Activated CD4-positive, alpha-beta T cell treated with anti-CD3 and anti-CD28 coated beads, Interleukin-2, amount 10 ng/mL, durations not matched to agents 24 days and 14 days (primary cell): ENCODE data around the gene RNPEP. TPM values are rescaled to one million over a fixed set of nuclear protein-coding genes. Genes with fewer than 3 reads are reported as not detected.
"Not testable (repeated sequence)": the region's sequence is repeated elsewhere in the genome, so short reads cannot be mapped to it uniquely, and the experiment has no call there.

ENCODE experiments used
- DNase-seq: peaks from one replicate; pipeline ENCODE4 v3.0.0; 2022
- H3K27ac Mint-ChIP-seq: one replicate; pipeline ENCODE4 v1.8.0; 2022; ENCODE audit warnings: mild to moderate bottlenecking, mixed read lengths
- H3K27me3 Mint-ChIP-seq: one replicate; pipeline ENCODE4 v1.8.0; 2022; ENCODE audit warnings: mixed read lengths
- H3K36me3 Mint-ChIP-seq: one replicate; pipeline ENCODE4 v1.8.0; 2022; ENCODE audit warnings: low read depth, mild to moderate bottlenecking, mixed read lengths
- H3K4me1 Mint-ChIP-seq: one replicate; pipeline ENCODE4 v1.8.0; 2021; ENCODE audit warnings: mixed read lengths
- H3K4me3 Mint-ChIP-seq: one replicate; pipeline ENCODE4 v1.8.0; 2022; ENCODE audit warnings: mild to moderate bottlenecking, moderate library complexity, mixed read lengths
- H3K9me3 Mint-ChIP-seq: one replicate; pipeline ENCODE4 v1.8.0; 2021; ENCODE audit warnings: mixed read lengths
- intact Hi-C: fragments of 100-400 bp; cut with micrococcal nuclease; formaldehyde crosslinking; loops from one replicate; pipeline ENCODE4 v1.15.1; 2023
- total RNA-seq: library from RNA; stranded (reverse); gene quantifications from 2 replicates; pipeline ENCODE4 v1.2.3, GENCODE V29; 2022

Gene RNPEP
- total RNA-seq, 1 donor from 2014 or later: 36.1 TPM

- Mint-ChIP-seq H3K36me3 (no peaks in the 10 kb centered on the region), H3K27ac (no peak overlapping the region), H3K27me3 (peaks cover 4% of the 10 kb centered on the region), H3K9me3 (no peaks in the 10 kb centered on the region), H3K4me3 (no peak overlapping the region), H3K4me1 (no peaks in the 10 kb centered on the region)
- no peak for DNase-seq
- intact Hi-C loops: no loop called here
Observed at GRCh38 chr1:202018468-202019234, 36.2 kb downstream of the RNPEP start.

- H3K4me3 Mint-ChIP-seq, DNase-seq, H3K4me1 Mint-ChIP-seq, H3K36me3 Mint-ChIP-seq, intact Hi-C loops, H3K9me3 Mint-ChIP-seq, H3K27ac Mint-ChIP-seq, H3K27me3 Mint-ChIP-seq: not testable (repeated sequence)
Observed at GRCh38 chr1:202019235-202019558, 36.7 kb downstream of the RNPEP start.

DNA sequence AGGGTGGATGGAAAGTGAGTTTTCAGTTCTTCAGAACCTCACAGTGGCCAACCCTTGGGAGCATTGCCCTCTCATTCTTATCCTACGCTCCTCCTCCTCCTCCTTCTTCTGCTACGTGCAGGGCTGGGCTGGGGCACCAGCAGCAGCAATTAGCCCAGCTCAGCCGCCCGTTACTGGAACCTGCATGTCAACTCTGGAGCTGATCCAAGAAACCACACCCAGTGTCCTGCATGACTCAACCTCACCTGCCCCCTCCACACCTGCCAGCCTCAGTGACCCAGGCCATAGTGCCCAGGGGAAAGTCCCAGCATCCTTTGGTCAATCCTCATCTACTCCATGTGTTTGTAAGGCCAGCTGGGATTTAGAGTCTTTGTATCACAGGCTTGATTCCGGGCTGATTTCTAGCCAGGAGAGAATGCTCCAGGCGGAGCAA, 40.6 kb downstream of the RNPEP start:
- no peaks in the 10 kb centered on the region for H3K4me1 Mint-ChIP-seq
- intact Hi-C loops: no loop called here
- H3K27ac Mint-ChIP-seq: no peak overlapping the region
- no peaks in the 10 kb centered on the region for H3K36me3 Mint-ChIP-seq
- H3K9me3 Mint-ChIP-seq: no peaks in the 10 kb centered on the region
- peaks cover 4% of the 10 kb centered on the region for H3K27me3 Mint-ChIP-seq
- no peak overlapping the region for H3K4me3 Mint-ChIP-seq
- DNase-seq: no peak

DNA sequence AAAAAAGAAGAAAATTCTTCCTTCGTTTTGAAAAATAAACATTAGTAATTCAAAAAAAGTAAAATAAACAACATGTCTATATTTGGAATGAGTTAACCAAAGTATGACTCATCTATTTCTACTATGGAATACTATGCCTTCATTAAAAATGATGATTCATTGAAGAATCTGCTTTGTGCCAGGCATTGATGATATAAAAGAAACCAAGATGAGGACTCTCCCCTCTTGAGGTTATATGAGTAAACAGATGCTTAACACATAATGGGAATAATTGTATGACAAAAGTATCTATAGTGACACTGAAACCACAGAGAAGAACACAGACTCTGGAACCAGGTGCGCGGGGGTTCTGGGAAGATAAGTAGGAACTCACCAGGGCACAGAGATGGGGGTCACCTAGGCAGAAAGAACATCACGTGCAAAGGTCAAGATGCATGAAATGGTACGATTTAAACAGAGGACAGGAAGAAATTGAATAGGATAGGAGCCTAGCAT, 46.8 kb downstream of the RNPEP start:
- no peaks in the 10 kb centered on the region for H3K36me3 Mint-ChIP-seq
- no peak overlapping the region for H3K4me3 Mint-ChIP-seq
- no peaks in the 10 kb centered on the region for H3K4me1 Mint-ChIP-seq
- intact Hi-C loops: no loop called here
- no peak for DNase-seq
- H3K27me3 Mint-ChIP-seq: peaks cover 7% of the 10 kb centered on the region
- no peak overlapping the region for H3K27ac Mint-ChIP-seq
- H3K9me3 Mint-ChIP-seq: no peaks in the 10 kb centered on the region

DNA sequence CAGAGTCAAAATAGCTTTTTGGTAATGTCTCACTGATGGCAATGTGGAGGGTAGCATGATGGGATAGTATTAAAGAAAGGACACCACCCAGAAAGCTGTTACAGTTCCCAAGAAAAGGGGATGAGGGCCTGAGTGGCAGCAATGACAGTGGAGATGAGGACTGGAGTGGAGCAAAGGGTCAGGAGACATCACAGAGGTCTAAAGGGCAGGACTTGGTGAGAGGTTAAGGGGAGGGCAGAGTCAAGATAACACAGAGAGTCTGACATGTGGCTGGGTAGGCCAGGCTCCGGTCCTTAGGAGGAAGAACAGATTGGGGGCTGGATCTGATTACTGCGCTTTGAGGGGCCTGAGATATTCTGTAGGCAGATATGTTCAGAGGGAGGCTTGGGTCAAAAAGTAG, 47.3 kb downstream of the RNPEP start:
- no peak for DNase-seq
- no peaks in the 10 kb centered on the region for H3K36me3 Mint-ChIP-seq
- no peaks in the 10 kb centered on the region for H3K9me3 Mint-ChIP-seq
- H3K4me1 Mint-ChIP-seq: no peaks in the 10 kb centered on the region
- no peak overlapping the region for H3K27ac Mint-ChIP-seq
- intact Hi-C loops: no loop called here
- peaks cover 7% of the 10 kb centered on the region for H3K27me3 Mint-ChIP-seq
- no peak overlapping the region for H3K4me3 Mint-ChIP-seq

DNA sequence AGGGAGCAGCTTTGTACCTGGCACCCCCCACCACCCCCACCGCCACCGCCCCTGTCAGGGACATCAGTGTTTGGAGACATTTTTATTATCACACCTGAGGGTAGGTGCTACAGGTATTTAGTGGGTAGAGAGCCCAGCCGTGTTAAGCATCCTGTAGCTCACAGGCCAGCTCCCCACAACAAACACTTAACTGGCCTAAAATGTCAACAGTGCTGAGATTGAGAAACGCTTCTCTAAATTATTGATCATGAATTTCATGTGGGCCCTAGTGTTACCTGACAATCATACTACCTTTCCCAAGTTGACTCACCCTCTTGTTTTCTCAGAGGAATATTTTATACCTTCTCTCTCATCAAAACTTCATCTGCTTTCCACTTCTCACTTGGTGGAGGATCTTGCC, 49.3 kb downstream of the RNPEP start:
- no peak overlapping the region for H3K27ac Mint-ChIP-seq
- no peaks in the 10 kb centered on the region for H3K9me3 Mint-ChIP-seq
- no peaks in the 10 kb centered on the region for H3K4me1 Mint-ChIP-seq
- peaks cover 6% of the 10 kb centered on the region for H3K27me3 Mint-ChIP-seq
- intact Hi-C loops: no loop called here
- DNase-seq: no peak
- H3K36me3 Mint-ChIP-seq: no peaks in the 10 kb centered on the region
- no peak overlapping the region for H3K4me3 Mint-ChIP-seq

DNA sequence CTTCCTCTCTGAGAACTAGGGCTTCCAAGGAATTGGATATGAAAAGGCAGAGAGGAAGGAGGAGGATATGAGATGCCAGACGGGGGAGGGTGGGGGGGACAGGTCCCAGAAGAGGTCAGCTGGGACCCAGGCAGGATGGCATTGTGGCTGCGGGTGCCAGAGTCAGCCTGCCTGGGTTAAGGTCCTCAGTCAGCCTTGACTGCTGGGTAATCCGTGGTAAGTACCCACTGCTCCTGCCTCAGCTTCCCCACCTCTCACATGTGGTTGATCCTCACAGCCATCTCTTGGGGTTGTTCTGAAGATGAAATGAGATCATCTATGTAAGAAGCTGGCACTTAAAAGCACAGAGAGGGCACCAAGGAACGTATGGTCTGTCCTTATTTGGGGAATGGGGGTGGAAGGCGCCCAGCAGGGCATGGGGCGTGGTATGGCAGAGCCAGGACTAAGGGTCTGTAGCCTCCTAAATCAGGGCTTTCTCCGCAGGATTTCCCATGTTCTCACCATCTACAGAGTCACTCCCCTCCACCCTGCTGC, 51.8 kb downstream of the RNPEP start:
- Mint-ChIP-seq H3K4me1 (no peaks in the 10 kb centered on the region), H3K4me3 (no peak overlapping the region)
- intact Hi-C loops: no loop called here

DNA sequence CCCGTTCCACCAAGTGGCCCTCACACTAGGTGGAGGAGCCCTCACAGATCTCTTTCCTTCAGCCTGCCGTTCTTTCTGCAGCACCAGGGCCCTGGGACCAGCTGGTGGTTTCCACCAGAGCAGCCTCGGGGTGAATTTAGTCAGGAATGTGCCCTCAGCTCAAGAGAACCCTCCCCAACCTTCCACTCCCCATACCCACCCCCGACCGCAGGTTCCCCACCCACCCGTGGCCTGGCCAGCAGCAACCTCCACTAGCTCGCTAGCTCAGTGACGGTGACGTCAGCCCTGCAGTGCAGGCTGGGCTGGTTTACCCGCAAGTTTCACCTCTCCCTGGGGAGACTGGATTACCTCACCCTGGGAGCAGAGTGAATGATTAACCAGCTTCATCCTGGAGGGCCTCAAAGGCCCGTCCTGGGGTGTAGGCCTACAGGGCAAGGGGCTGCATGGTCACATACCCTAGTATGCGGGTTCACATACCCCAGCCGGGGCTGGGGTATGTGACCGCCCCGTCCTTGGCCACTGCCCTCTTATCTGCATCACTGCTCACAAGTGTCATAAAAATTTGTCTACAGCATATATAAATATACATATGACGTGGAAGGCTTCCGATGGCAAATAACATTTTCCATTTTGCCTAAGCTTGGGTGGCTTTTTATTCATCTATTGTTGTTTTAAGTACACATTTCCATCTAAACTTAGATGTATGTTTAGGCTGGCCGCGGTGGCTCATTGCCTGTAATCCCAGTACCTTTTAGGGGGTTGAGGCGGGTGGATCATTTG, 52.4 kb downstream of the RNPEP start:
- Mint-ChIP-seq H3K9me3 (no peaks in the 10 kb centered on the region), H3K36me3 (no peaks in the 10 kb centered on the region), H3K4me1 (no peaks in the 10 kb centered on the region), H3K27ac (no peak overlapping the region), H3K4me3 (no peak overlapping the region), H3K27me3 (peaks cover 8% of the 10 kb centered on the region)
- intact Hi-C loops: no loop called here
- DNase-seq: no peak

More for the DNA sequence above, 51.8 kb downstream of the RNPEP start:
- peaks cover 9% of the 10 kb centered on the region for H3K27me3 Mint-ChIP-seq
- H3K9me3 Mint-ChIP-seq: no peaks in the 10 kb centered on the region
- no peaks in the 10 kb centered on the region for H3K36me3 Mint-ChIP-seq
- no peak overlapping the region for H3K27ac Mint-ChIP-seq
- no peak for DNase-seq

DNA sequence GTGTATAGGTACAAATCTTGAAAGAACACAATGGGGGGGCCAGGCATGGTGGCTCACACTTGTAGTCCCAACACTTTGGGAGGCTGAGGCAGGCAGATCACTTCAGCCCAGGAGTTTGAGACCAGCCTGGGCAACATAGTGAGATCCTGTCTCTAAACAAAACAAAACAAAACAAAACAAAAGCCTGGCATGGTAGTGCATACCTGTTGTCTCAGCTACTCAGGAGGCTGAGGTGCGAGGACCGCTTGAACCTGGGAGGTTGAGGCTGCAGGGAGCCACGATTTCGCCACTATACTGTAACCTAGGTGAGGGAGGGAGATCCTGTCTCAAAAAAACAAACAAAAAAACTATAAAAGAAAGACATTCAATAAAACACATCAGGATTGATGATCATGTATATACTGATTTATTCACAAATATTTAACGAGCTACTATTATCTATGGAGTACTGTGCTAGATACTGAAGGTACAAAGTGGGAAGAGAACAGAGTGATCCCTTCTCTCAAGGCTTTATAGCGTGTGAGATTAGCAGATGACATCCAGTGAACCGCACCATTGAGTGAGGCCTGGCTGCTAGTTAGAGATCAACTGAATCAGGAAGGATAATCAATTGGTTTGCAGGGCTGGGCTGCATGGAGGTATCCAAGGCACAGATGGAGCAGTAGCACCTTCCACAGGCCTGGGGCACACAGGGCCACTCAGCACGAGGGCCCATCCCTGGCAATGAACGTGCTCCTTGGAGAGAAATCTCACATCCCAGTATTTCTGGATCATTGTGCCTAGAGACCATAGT, 54.3 kb downstream of the RNPEP start:
- no peaks in the 10 kb centered on the region for H3K9me3 Mint-ChIP-seq
- H3K36me3 Mint-ChIP-seq: no peaks in the 10 kb centered on the region
- intact Hi-C loops: no loop called here
- H3K4me1 Mint-ChIP-seq: no peaks in the 10 kb centered on the region
- peaks cover 5% of the 10 kb centered on the region for H3K27me3 Mint-ChIP-seq
- H3K4me3 Mint-ChIP-seq: no peak overlapping the region
- DNase-seq: no peak
- no peak overlapping the region for H3K27ac Mint-ChIP-seq

DNA sequence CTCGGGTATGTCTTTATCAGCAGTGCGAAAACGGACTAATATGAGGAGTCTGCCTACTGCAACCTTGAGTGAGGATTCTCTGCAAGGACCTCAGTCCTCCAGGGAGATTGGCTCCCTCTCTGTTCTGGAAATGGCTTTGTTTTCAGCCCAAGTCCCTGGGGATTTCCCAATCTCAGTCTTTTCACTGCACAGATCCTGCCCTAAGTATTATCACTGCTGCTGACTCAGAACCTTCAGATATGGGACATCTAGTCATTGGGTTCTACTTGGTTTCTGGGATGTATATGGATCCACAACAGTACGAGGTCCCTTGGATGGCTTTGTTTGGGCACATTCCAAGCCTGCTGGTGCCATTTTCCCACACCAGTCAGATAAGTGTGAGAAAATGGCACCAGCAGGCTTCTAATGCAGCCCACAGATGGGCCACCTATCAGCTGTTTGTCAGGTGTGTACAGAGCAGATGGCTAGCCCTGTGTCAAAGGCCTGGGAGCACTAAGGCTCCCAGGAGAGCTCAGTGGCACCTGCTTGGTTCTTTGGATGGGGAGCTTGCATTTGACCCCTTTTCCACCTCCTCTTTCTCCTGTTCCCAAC, 55.4 kb downstream of the RNPEP start:
- no peaks in the 10 kb centered on the region for H3K36me3 Mint-ChIP-seq
- H3K4me3 Mint-ChIP-seq: no peak overlapping the region
- H3K4me1 Mint-ChIP-seq: no peaks in the 10 kb centered on the region
- H3K27ac Mint-ChIP-seq: no peak overlapping the region
- H3K27me3 Mint-ChIP-seq: peaks cover 5% of the 10 kb centered on the region
- no peak for DNase-seq
- H3K9me3 Mint-ChIP-seq: no peaks in the 10 kb centered on the region
- intact Hi-C loops: no loop called here

DNA sequence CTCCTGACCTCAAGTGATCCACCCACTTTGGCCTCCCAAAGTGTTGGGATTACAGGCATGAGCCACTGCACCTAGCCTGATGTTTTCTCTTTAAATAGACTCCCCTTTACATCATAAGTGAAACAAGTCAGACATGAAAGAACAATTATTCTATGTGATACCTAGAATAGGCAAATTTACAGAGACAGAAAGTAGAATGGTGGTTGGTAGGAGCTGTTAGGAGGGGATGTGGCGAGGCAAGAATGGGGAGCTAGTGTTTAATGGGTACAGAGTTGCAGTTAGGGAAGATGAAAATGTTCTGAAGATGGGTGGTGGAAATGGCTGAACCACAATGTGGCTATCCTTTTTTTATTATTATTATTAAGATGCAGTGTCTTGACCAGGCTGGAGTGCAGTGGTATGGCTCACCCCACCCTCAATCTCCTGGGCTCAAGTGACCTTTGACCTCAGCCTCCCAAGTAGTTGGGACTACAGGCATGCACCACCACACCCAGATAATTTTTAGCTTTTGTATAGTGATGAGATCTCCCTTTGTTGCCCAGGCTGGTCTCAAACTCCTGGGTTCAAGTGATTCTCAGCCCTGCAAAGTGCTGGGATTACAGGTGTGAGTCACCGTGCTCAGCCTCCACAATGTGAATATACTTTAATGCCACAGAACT, 56.4 kb downstream of the RNPEP start:
- Mint-ChIP-seq H3K36me3 (no peaks in the 10 kb centered on the region), H3K27me3 (peaks cover 5% of the 10 kb centered on the region), H3K27ac (no peak overlapping the region), H3K4me1 (no peaks in the 10 kb centered on the region), H3K4me3 (no peak overlapping the region), H3K9me3 (no peaks in the 10 kb centered on the region)
- intact Hi-C loops: no loop called here
- no peak for DNase-seq

GRCh38 chr1:202045705-202046104, 63.3 kb downstream of the RNPEP start:
- H3K36me3 Mint-ChIP-seq: no peaks in the 10 kb centered on the region
- no peak for DNase-seq
- no peak overlapping the region for H3K27ac Mint-ChIP-seq
- H3K27me3 Mint-ChIP-seq: peaks cover 6% of the 10 kb centered on the region
- no peaks in the 10 kb centered on the region for H3K9me3 Mint-ChIP-seq
- no peak overlapping the region for H3K4me3 Mint-ChIP-seq
- peaks cover 4% of the 10 kb centered on the region for H3K4me1 Mint-ChIP-seq
- intact Hi-C loops: no loop called here

DNA sequence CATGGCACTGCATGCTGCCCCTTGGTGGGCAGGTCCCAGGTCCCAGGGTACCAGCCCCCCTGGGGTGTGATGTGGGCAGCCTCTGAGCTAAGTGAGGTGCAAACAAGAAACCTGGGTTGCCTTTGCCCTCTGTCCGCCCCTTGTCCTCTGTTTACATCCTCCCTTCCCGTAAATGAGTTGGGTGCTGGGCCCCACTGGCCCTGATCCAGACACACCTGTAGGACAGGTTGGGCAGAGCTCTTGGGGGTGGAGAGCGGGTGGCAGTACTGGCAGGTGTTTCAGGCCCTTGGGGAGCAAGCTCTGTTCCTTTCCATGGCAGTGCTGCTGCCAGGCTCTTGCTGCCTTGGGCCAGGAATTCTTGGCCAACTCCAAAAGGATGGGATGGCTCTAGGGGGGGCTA, 63.8 kb downstream of the RNPEP start:
- Mint-ChIP-seq H3K4me1 (peaks cover 4% of the 10 kb centered on the region), H3K4me3 (no peak overlapping the region)
- no peak for DNase-seq

More for the DNA sequence above, 63.8 kb downstream of the RNPEP start:
- Mint-ChIP-seq H3K27me3 (peaks cover 6% of the 10 kb centered on the region), H3K27ac (no peak overlapping the region), H3K36me3 (no peaks in the 10 kb centered on the region), H3K9me3 (no peaks in the 10 kb centered on the region)
- intact Hi-C loops: no loop called here
